MM.1S (cell line): Measurements from ENCODE around the gene NRGN.
"Not testable (repeated sequence)": the region's sequence is repeated elsewhere in the genome, so short reads cannot be mapped to it uniquely, and the experiment has no call there.

Experiments
- DNase-seq: peaks from one replicate; pipeline ENCODE4 v3.0.0-alpha.2; 2015
- H2AFZ ChIP-seq: fragments of 300-600 bp; sonication (generic); 2 replicates; pipeline ENCODE4 v1.6.0; 2016; ENCODE audit warnings: antibody characterized with exemption, low read length
- H3F3A ChIP-seq: fragments of 300-600 bp; sonication (generic); 2 replicates; pipeline ENCODE4 v1.6.1; 2016; ENCODE audit warnings: mild to moderate bottlenecking, antibody characterized with exemption, low read length, moderate library complexity, mixed read lengths; ENCODE audit not compliant: insufficient read depth
- H3K27ac ChIP-seq: fragments of 300-600 bp; sonication (generic); 2 replicates; pipeline ENCODE4 v1.5.1; 2016; ENCODE audit warnings: mild to moderate bottlenecking, low read length
- H3K27me3 ChIP-seq: fragments of 300-600 bp; sonication (generic); replicated peaks from 2 replicates; pipeline ENCODE4 v1.6.0; 2016; ENCODE audit warnings: low read length; ENCODE audit not compliant: insufficient read depth
- H3K36me3 ChIP-seq: fragments of 300-600 bp; sonication (generic); replicated peaks from 2 replicates; pipeline ENCODE4 v1.6.1; 2016; ENCODE audit warnings: mild to moderate bottlenecking, low read length, mixed read lengths; ENCODE audit not compliant: insufficient read depth
- H3K4me1 ChIP-seq: fragments of 300-600 bp; sonication (generic); 2 replicates; pipeline ENCODE4 v1.6.1; 2016; ENCODE audit warnings: low read length, mixed read lengths
- H3K4me2 ChIP-seq: fragments of 300-600 bp; sonication (generic); 2 replicates; pipeline ENCODE4 v1.6.0; 2016; ENCODE audit warnings: low read depth, low read length
- H3K4me3 ChIP-seq: fragments of 300-600 bp; sonication (generic); 2 replicates; pipeline ENCODE4 v1.5.1; 2016; ENCODE audit warnings: low read length, mixed read lengths
- H3K79me2 ChIP-seq: fragments of 300-600 bp; sonication (generic); 2 replicates; pipeline ENCODE4 v1.6.1; 2016; ENCODE audit warnings: mixed run types, low read length, mixed read lengths
- H3K9ac ChIP-seq: fragments of 300-600 bp; sonication (generic); 2 replicates; pipeline ENCODE4 v1.6.1; 2016; ENCODE audit warnings: low read length, mixed read lengths
- H3K9me2 ChIP-seq: fragments of 300-600 bp; sonication (generic); replicated peaks from 2 replicates; pipeline ENCODE4 v1.6.1; 2016; ENCODE audit warnings: mild to moderate bottlenecking, low read length, mixed read lengths; ENCODE audit not compliant: insufficient read depth
- H3K9me3 ChIP-seq: fragments of 300-600 bp; sonication (generic); replicated peaks from 2 replicates; pipeline ENCODE4 v1.6.1; 2016; ENCODE audit warnings: mild to moderate bottlenecking, low read length, mixed read lengths; ENCODE audit not compliant: insufficient read depth
- H4K20me1 ChIP-seq: fragments of 300-600 bp; sonication (generic); 2 replicates; pipeline ENCODE4 v1.6.1; 2016; ENCODE audit warnings: mild to moderate bottlenecking, low read length, moderate library complexity, mixed read lengths; ENCODE audit not compliant: insufficient read depth
- EZH2 ChIP-seq: fragments of 300-600 bp; sonication (generic); optimal IDR thresholded peaks from 2 replicates; pipeline ENCODE3; 2017; ENCODE audit warnings: low read depth, mild to moderate bottlenecking, antibody characterized with exemption, low read length, mixed read lengths
- EZH2phosphoT487 ChIP-seq: fragments of 300-600 bp; sonication (generic); IDR thresholded peaks from 2 replicates; pipeline ENCODE4 v1.6.1; 2018; ENCODE audit warnings: antibody characterized with exemption, low read length
- TF ChIP-seq, protein P1 (sequence below): fragments of 300-600 bp; sonication (generic); IDR thresholded peaks from 2 replicates; pipeline ENCODE4 v1.5.1; 2016; ENCODE audit warnings: antibody characterized with exemption, low read length, mixed read lengths

The NRGN gene

DNA sequence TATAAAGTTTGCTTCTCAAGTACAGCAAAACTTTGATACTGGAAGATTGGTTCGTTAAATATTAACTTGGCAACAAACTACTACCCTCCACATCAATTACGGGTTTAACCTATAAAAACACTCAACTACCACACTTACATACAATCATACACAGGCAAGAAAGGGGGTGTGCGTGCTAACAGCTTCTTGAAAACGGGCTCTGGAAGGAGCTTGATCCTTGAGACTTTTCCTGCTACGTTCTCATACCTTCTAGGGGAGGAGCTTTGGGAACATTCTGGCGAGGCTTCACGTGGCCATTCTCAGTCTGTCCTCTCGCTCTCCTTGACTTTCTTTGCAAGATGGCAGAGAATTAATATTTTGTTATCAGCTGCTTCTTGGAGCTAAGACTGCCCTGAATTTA, 29.2 kb downstream of the NRGN start:
- no peaks in the 10 kb centered on the region; the same call in 1 of the 2 replicates for H3K79me2 ChIP-seq
- H3F3A ChIP-seq: peaks cover 8% of the 10 kb centered on the region
- H3K9ac ChIP-seq: no peak overlapping the region
- no peak overlapping the region for H3K27ac ChIP-seq
- no peak overlapping the region for H3K4me2 ChIP-seq
- no peaks in the 10 kb centered on the region for H4K20me1 ChIP-seq
- peaks cover 15% of the 10 kb centered on the region for H3K4me1 ChIP-seq
- H3K36me3 ChIP-seq: no peaks in the 10 kb centered on the region
- no peak for DNase-seq
- H3K9me2 ChIP-seq: no peaks in the 10 kb centered on the region
- no peak for TF ChIP-seq EZH2
- TF ChIP-seq EZH2phosphoT487: no peak
- TF ChIP-seq, protein P1, sequence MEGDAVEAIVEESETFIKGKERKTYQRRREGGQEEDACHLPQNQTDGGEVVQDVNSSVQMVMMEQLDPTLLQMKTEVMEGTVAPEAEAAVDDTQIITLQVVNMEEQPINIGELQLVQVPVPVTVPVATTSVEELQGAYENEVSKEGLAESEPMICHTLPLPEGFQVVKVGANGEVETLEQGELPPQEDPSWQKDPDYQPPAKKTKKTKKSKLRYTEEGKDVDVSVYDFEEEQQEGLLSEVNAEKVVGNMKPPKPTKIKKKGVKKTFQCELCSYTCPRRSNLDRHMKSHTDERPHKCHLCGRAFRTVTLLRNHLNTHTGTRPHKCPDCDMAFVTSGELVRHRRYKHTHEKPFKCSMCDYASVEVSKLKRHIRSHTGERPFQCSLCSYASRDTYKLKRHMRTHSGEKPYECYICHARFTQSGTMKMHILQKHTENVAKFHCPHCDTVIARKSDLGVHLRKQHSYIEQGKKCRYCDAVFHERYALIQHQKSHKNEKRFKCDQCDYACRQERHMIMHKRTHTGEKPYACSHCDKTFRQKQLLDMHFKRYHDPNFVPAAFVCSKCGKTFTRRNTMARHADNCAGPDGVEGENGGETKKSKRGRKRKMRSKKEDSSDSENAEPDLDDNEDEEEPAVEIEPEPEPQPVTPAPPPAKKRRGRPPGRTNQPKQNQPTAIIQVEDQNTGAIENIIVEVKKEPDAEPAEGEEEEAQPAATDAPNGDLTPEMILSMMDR: no peak
- H2AFZ ChIP-seq: no peak overlapping the region
- no peaks in the 10 kb centered on the region for H3K27me3 ChIP-seq
- no peaks in the 10 kb centered on the region for H3K9me3 ChIP-seq
- no peak overlapping the region for H3K4me3 ChIP-seq

DNA sequence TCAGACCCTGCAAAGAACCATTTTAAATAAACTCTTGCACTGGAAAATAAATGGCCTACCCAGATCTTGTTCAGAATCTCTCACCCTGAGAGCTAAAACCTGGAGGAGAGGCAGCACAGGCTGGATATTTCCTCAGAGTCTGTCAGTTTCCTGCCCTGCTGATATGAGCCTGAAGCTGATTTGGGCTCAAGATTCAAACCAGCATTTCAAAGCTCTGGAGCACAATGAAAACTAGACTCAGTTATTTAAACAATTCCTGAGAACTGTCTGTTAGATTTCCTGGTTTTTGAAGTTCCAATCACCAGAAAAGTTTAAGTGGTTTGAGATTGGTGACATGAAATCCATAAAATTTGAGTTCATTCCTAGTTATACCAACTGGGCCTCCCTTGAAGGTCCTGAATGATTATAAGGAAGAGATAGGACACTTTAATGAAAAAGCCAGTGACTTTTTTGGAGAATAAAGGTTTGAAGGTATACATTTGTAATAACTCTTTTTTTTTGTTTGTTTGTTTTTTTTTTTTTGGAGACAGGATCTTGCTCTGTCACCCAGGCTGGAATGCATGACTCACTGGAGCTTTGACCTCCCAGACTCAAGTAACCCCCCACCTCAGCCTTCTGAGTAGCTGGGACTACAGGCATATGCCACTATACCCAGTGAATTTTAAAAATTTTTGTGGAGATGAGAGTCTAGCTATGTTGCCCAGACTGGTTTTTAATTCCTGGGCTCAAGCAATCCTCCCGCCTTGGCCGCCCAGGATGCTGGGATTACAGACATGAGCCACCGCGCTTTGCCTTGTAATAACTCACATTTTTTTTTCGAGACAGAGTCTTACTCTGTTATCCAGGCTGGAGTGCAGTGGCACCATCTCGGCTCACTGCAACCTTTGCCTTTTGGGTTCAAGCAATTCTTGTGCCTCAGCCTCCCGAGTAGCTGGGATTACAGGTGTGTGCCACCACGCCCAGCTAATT, 30.3 kb downstream of the NRGN start:
- Histone ChIP-seq H3K79me2 (no peaks in the 10 kb centered on the region; the same call in 1 of the 2 replicates), H2AFZ (no peak overlapping the region), H3K4me3 (no peak overlapping the region), H3K27ac (no peak overlapping the region), H3K9me2 (no peaks in the 10 kb centered on the region), H4K20me1 (no peaks in the 10 kb centered on the region), H3K27me3 (no peaks in the 10 kb centered on the region), H3K4me1 (peaks cover 3% of the 10 kb centered on the region), H3F3A (no peaks in the 10 kb centered on the region), H3K4me2 (no peak overlapping the region), H3K36me3 (no peaks in the 10 kb centered on the region), H3K9ac (no peak overlapping the region), H3K9me3 (no peaks in the 10 kb centered on the region)
- DNase-seq: no peak
- TF ChIP-seq, protein P1: no peak
- TF ChIP-seq EZH2 (no peak), EZH2phosphoT487 (no peak)

DNA sequence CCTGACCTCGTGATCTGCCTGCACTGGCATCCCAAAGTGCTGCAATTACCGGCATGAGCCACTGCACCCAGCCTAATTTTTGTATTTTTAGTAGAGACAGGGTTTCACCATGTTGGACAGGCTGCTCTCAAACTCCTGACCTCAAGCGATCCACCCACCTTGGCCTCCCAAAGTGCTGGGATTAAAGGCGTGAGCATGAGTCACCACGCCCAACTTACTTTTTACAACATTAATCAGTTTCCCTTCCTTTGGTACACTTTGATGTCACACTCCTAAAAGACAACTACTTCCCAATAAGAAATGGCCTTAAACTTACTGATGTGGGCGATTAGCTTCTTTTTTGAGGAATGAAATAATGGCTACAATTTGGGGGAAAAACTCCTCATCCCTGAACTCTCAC, 31.2 kb downstream of the NRGN start:
- H3K4me3 ChIP-seq, H3F3A ChIP-seq, H3K9me2 ChIP-seq, H3K4me2 ChIP-seq, DNase-seq, H3K9ac ChIP-seq, H3K27ac ChIP-seq, H3K9me3 ChIP-seq, H4K20me1 ChIP-seq, H3K4me1 ChIP-seq, H3K79me2 ChIP-seq, H3K27me3 ChIP-seq, H2AFZ ChIP-seq, H3K36me3 ChIP-seq: not testable (repeated sequence)
